Astrocyte (in vitro differentiated cells and primary cell): ENCODE results near the gene PCDH10.

Experiments
- CTCF ChIP-seq: IDR thresholded peaks from 2 replicates; pipeline ENCODE4 v1.5.1; 2011; ENCODE audit warnings: low read depth, mild to moderate bottlenecking, inconsistent platforms, low read length, moderate library complexity; ENCODE audit not compliant: insufficient read depth
- EZH2 ChIP-seq: IDR thresholded peaks from 2 replicates; pipeline ENCODE4 v1.6.1; 2012; ENCODE audit warnings: mild to moderate bottlenecking, low read length, inconsistent platforms; ENCODE audit not compliant: insufficient read depth

GRCh38 chr4:133149364-133149695 is 236 bp downstream of the PCDH10 start:
- TF ChIP-seq EZH2 (no peak), CTCF (no peak)
